ENCODE measurements around the gene PPP2R2D.

GRCh38 chr10:131980761-131981428 lies 80.1 kb downstream of the PPP2R2D start:
- TF ChIP-seq, protein P1, sequence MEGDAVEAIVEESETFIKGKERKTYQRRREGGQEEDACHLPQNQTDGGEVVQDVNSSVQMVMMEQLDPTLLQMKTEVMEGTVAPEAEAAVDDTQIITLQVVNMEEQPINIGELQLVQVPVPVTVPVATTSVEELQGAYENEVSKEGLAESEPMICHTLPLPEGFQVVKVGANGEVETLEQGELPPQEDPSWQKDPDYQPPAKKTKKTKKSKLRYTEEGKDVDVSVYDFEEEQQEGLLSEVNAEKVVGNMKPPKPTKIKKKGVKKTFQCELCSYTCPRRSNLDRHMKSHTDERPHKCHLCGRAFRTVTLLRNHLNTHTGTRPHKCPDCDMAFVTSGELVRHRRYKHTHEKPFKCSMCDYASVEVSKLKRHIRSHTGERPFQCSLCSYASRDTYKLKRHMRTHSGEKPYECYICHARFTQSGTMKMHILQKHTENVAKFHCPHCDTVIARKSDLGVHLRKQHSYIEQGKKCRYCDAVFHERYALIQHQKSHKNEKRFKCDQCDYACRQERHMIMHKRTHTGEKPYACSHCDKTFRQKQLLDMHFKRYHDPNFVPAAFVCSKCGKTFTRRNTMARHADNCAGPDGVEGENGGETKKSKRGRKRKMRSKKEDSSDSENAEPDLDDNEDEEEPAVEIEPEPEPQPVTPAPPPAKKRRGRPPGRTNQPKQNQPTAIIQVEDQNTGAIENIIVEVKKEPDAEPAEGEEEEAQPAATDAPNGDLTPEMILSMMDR (conservative IDR thresholded peaks at IDR 0.05) = no peak
- TF ChIP-seq EZH2 (IDR thresholded peaks at IDR 0.05; ENCODE audit: low read depth) = no peak

All from PC-9 (cell line).